SK-N-SH treated with all-trans-retinoic acid at 6 μM for 48 hours (cell line): ENCODE results near the gene PLB1.
A peak's percentile ranks its signal among the peaks of the same experiment; 100 is the strongest.
"Not testable (repeated sequence)": the region's sequence is repeated elsewhere in the genome, so short reads cannot be mapped to it uniquely, and the experiment has no call there.

Source experiments
- ATAC-seq: fragments of 200-7000 bp; cut with Tn5 transposase; 3 replicates; pipeline ENCODE4 v1.9.1; 2020; ENCODE audit warnings: mild to moderate bottlenecking, moderate library complexity
- BACH2 ChIP-seq: fragments of 250-450 bp; sonication (Bioruptor Pico); IDR thresholded peaks from 2 replicates; pipeline ENCODE4 v1.9.0; 2021; ENCODE audit warnings: mild to moderate bottlenecking, borderline replicate concordance
- CREB5 ChIP-seq: fragments of 250-450 bp; sonication (Bioruptor Pico); IDR thresholded peaks from 2 replicates; pipeline ENCODE4 v1.5.1; 2020; ENCODE audit warnings: low read depth, mild to moderate bottlenecking, moderate library complexity
- CSRNP3 ChIP-seq: fragments of 250-450 bp; sonication (Bioruptor Pico); IDR thresholded peaks from 2 replicates; pipeline ENCODE4 v1.5.1; 2021; ENCODE audit warnings: mild to moderate bottlenecking, moderate library complexity
- ESRRG ChIP-seq: fragments of 250-450 bp; sonication (Bioruptor Pico); IDR thresholded peaks from 2 replicates; pipeline ENCODE4 v1.6.1; 2021; ENCODE audit warnings: mild to moderate bottlenecking
- GLIS3 ChIP-seq: fragments of 250-450 bp; sonication (Bioruptor Pico); IDR thresholded peaks from 2 replicates; pipeline ENCODE4 v1.5.0; 2020; ENCODE audit warnings: mild to moderate bottlenecking, moderate library complexity
- ISL1 ChIP-seq: fragments of 250-450 bp; sonication (Bioruptor Pico); IDR thresholded peaks from 2 replicates; pipeline ENCODE4 v2.1.2; 2022; ENCODE audit warnings: mild to moderate bottlenecking, moderate library complexity
- OSR1 ChIP-seq: fragments of 250-450 bp; sonication (Bioruptor Pico); IDR thresholded peaks from 2 replicates; pipeline ENCODE4 v1.8.0; 2022; ENCODE audit warnings: moderate library complexity, mild to moderate bottlenecking, inconsistent platforms
- PATZ1 ChIP-seq: fragments of 250-450 bp; sonication (Bioruptor Pico); IDR thresholded peaks from 2 replicates; pipeline ENCODE4 v1.8.0; 2020; ENCODE audit warnings: mild to moderate bottlenecking, moderate library complexity, borderline replicate concordance
- POU6F1 ChIP-seq: fragments of 250-450 bp; sonication (Bioruptor Pico); IDR thresholded peaks from 2 replicates; pipeline ENCODE4 v1.8.0; 2021; ENCODE audit warnings: low read depth, mild to moderate bottlenecking, moderate library complexity, borderline replicate concordance
- SNAI2 ChIP-seq: fragments of 250-450 bp; sonication (Bioruptor Pico); IDR thresholded peaks from 2 replicates; pipeline ENCODE4 v1.5.0; 2020; ENCODE audit warnings: mild to moderate bottlenecking, moderate library complexity
- TCF4 ChIP-seq: fragments of 250-450 bp; sonication (Bioruptor Pico); IDR thresholded peaks from 2 replicates; pipeline ENCODE4 v1.8.0; 2021; ENCODE audit warnings: mild to moderate bottlenecking, moderate library complexity, borderline replicate concordance
- TOX ChIP-seq: fragments of 250-450 bp; sonication (Bioruptor Pico); IDR thresholded peaks from 2 replicates; pipeline ENCODE4 v1.8.0; 2021; ENCODE audit warnings: mild to moderate bottlenecking, moderate library complexity, borderline replicate concordance
- TSHZ2 ChIP-seq: fragments of 250-450 bp; sonication (Bioruptor Pico); IDR thresholded peaks from 2 replicates; pipeline ENCODE4 v1.5.0; 2020; ENCODE audit warnings: mild to moderate bottlenecking, moderate library complexity
- ZC3H10 ChIP-seq: fragments of 250-450 bp; sonication (Bioruptor Pico); IDR thresholded peaks from 2 replicates; pipeline ENCODE4 v1.5.1; 2021; ENCODE audit warnings: mild to moderate bottlenecking, moderate library complexity
- ZFP30 ChIP-seq: fragments of 450-650 bp; formaldehyde crosslinking; IDR thresholded peaks from 2 replicates; pipeline ENCODE4 v1.5.0; 2022; ENCODE audit warnings: mild to moderate bottlenecking, moderate library complexity
- ZNF565 ChIP-seq: fragments of 450-650 bp; formaldehyde crosslinking; conservative IDR thresholded peaks from 2 replicates; pipeline ENCODE4 v1.5.0; 2020; ENCODE audit warnings: low read depth, mild to moderate bottlenecking, moderate library complexity
- ZNF8 ChIP-seq: fragments of 450-650 bp; formaldehyde crosslinking; IDR thresholded peaks from 2 replicates; pipeline ENCODE4 v1.5.0; 2020; ENCODE audit warnings: mild to moderate bottlenecking, moderate library complexity

The PLB1 gene

GRCh38 chr2:28547906-28548600 is 52.2 kb downstream of the PLB1 start (continued):
- no peak for TF ChIP-seq TSHZ2 (CRISPR knock-in tag)
- TF ChIP-seq TOX (CRISPR knock-in tag) = no peak

- ATAC-seq = not testable (repeated sequence)
These were observed 54.5 kb downstream of the PLB1 start for GRCh38 chr2:28550345-28550744.

GRCh38 chr2:28552045-28552823 is 56.4 kb downstream of the PLB1 start:
- ATAC-seq = 0 out of 3 replicates have a peak, but pooled peaks have one; percentile 33
- no peak for TF ChIP-seq GLIS3 (CRISPR knock-in tag)
- no peak for TF ChIP-seq ZC3H10
- no peak for TF ChIP-seq CSRNP3
- TF ChIP-seq TSHZ2 (CRISPR knock-in tag) = no peak
- no peak for TF ChIP-seq ZFP30
- TF ChIP-seq OSR1 = no peak
- TF ChIP-seq CREB5 (CRISPR knock-in tag) = no peak
- no peak for TF ChIP-seq TCF4 (CRISPR knock-in tag)
- TF ChIP-seq SNAI2 (CRISPR knock-in tag) = no peak
- no peak for TF ChIP-seq PATZ1 (CRISPR knock-in tag)
- no peak for TF ChIP-seq ZNF565
- no peak for TF ChIP-seq ZNF8 (CRISPR knock-in tag)
- TF ChIP-seq POU6F1 (CRISPR knock-in tag) = no peak
- no peak for TF ChIP-seq ESRRG (CRISPR knock-in tag)
- TF ChIP-seq ISL1 (CRISPR knock-in tag) = no peak
- no peak for TF ChIP-seq BACH2 (CRISPR knock-in tag)
